ENCODE results near the gene RBM11.

GRCh38 chr21:14239281-14239680 is 23.3 kb downstream of the RBM11 start:
- TF ChIP-seq POLR2A (IDR thresholded peaks at IDR 0.05) (no peak), CTCF (IDR thresholded peaks at IDR 0.05) (no peak)

Measured in thyroid gland (tissue), 4 donors.